HL-60 (cell line): ENCODE measurements around the gene NKAIN2.

ENCODE experiments used
- DNase-seq, 2 experiments: peaks; one replicate each; pipeline ENCODE4 v3.0.0-alpha.2; 2010 to 2020; ENCODE audit warnings: low read depth in 1 of 2, low spot score in 1 of 2
- H3K27ac ChIP-seq: fragments of 250-450 bp; sonication (Bioruptor Pico); replicated peaks from 2 replicates; pipeline ENCODE4 v1.5.1; 2020; ENCODE audit warnings: mild to moderate bottlenecking, moderate library complexity
- H3K27me3 ChIP-seq: fragments of 250-450 bp; sonication (Bioruptor Pico); 2 replicates; pipeline ENCODE4 v1.5.1; 2021; ENCODE audit warnings: mild to moderate bottlenecking, moderate library complexity; ENCODE audit not compliant: insufficient read depth, poor library complexity, severe bottlenecking
- H3K4me3 ChIP-seq: replicated peaks from 2 replicates; pipeline ENCODE4 v1.5.1; 2011; ENCODE audit warnings: mild to moderate bottlenecking, control low read depth, low read length; ENCODE audit not compliant: insufficient read depth
- GABPA ChIP-seq: IDR thresholded peaks from 2 replicates; pipeline ENCODE4 v1.6.1; 2012; ENCODE audit warnings: low read depth
- POLR2AphosphoS5 ChIP-seq: IDR thresholded peaks from 2 replicates; pipeline ENCODE4 v1.6.1; 2012; ENCODE audit warnings: low read depth
- SPI1 ChIP-seq: IDR thresholded peaks from 2 replicates; pipeline ENCODE4 v1.6.1; 2012; ENCODE audit warnings: low read depth, mild to moderate bottlenecking, borderline replicate concordance
- TF ChIP-seq, protein P1 (sequence below): IDR thresholded peaks from one replicate; pipeline ENCODE4 v1.5.1; 2011; ENCODE audit warnings: low read length, control low read depth, inconsistent platforms; ENCODE audit not compliant: insufficient read depth
- TF ChIP-seq, protein P2 (sequence below): IDR thresholded peaks from 2 replicates; pipeline ENCODE4 v1.6.1; 2012; ENCODE audit warnings: low read depth; ENCODE audit not compliant: insufficient replicate concordance

NKAIN2 gene

GRCh38 chr6:124768224-124768623 is 964.6 kb downstream of the NKAIN2 start:
- Histone ChIP-seq H3K4me3 (no peak overlapping the region), H3K27me3 (no peaks in the 10 kb centered on the region), H3K27ac (no peak overlapping the region)
- DNase-seq = no peak
- no peak for TF ChIP-seq POLR2AphosphoS5
- TF ChIP-seq, protein P1, sequence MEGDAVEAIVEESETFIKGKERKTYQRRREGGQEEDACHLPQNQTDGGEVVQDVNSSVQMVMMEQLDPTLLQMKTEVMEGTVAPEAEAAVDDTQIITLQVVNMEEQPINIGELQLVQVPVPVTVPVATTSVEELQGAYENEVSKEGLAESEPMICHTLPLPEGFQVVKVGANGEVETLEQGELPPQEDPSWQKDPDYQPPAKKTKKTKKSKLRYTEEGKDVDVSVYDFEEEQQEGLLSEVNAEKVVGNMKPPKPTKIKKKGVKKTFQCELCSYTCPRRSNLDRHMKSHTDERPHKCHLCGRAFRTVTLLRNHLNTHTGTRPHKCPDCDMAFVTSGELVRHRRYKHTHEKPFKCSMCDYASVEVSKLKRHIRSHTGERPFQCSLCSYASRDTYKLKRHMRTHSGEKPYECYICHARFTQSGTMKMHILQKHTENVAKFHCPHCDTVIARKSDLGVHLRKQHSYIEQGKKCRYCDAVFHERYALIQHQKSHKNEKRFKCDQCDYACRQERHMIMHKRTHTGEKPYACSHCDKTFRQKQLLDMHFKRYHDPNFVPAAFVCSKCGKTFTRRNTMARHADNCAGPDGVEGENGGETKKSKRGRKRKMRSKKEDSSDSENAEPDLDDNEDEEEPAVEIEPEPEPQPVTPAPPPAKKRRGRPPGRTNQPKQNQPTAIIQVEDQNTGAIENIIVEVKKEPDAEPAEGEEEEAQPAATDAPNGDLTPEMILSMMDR = no peak
- TF ChIP-seq, protein P2, sequence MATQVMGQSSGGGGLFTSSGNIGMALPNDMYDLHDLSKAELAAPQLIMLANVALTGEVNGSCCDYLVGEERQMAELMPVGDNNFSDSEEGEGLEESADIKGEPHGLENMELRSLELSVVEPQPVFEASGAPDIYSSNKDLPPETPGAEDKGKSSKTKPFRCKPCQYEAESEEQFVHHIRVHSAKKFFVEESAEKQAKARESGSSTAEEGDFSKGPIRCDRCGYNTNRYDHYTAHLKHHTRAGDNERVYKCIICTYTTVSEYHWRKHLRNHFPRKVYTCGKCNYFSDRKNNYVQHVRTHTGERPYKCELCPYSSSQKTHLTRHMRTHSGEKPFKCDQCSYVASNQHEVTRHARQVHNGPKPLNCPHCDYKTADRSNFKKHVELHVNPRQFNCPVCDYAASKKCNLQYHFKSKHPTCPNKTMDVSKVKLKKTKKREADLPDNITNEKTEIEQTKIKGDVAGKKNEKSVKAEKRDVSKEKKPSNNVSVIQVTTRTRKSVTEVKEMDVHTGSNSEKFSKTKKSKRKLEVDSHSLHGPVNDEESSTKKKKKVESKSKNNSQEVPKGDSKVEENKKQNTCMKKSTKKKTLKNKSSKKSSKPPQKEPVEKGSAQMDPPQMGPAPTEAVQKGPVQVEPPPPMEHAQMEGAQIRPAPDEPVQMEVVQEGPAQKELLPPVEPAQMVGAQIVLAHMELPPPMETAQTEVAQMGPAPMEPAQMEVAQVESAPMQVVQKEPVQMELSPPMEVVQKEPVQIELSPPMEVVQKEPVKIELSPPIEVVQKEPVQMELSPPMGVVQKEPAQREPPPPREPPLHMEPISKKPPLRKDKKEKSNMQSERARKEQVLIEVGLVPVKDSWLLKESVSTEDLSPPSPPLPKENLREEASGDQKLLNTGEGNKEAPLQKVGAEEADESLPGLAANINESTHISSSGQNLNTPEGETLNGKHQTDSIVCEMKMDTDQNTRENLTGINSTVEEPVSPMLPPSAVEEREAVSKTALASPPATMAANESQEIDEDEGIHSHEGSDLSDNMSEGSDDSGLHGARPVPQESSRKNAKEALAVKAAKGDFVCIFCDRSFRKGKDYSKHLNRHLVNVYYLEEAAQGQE = no peak

GRCh38 chr6:124769811-124770544 is 966.3 kb downstream of the NKAIN2 start:
- H3K27me3 ChIP-seq = no peaks in the 10 kb centered on the region
- no peak for DNase-seq
- H3K27ac ChIP-seq = no peak overlapping the region
- H3K4me3 ChIP-seq = no peak overlapping the region
- TF ChIP-seq GABPA = no peak
- no peak for TF ChIP-seq POLR2AphosphoS5
- TF ChIP-seq, protein P2 = no peak
- TF ChIP-seq, protein P1 = no peak
- no peak for TF ChIP-seq SPI1

DNA sequence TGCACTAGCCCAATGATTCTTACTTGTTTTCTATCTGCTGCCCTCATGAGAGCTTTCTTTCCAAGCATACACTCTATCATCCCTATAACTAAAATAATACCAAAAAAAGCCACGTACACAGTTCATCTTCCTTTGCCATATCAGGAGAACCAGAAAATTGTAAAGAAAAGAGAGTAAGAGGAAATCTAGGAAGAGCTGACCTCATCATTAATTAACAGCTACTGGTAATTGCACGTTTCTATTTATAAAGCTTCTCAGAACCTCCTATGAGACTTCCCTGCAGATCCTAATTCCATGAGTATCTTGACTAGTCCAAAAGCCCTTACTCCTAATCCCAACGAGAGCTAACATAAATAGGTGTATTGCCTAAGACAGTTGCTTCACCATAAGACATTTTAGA is 967.1 kb downstream of the NKAIN2 start:
- TF ChIP-seq, protein P1 = no peak
- TF ChIP-seq POLR2AphosphoS5 (no peak), SPI1 (no peak), GABPA (no peak)
- TF ChIP-seq, protein P2 = no peak
- H3K27me3 ChIP-seq = no peaks in the 10 kb centered on the region
- no peak overlapping the region for H3K4me3 ChIP-seq
- no peak for DNase-seq
- no peak overlapping the region for H3K27ac ChIP-seq
